ENCODE results near the gene OTUD5.
"Not testable (repeated sequence)": the region's sequence is repeated elsewhere in the genome, so short reads cannot be mapped to it uniquely, and the experiment has no call there.

Gene OTUD5

GRCh38 chrX:48905090-48905790 is 52.2 kb downstream of the OTUD5 start:
- FAIRE-seq = no peak

- FAIRE-seq = no peak
These were observed 52.8 kb downstream of the OTUD5 start for GRCh38 chrX:48904626-48905025.

GRCh38 chrX:48904180-48904579 is 53.2 kb downstream of the OTUD5 start:
- no peak for FAIRE-seq

GRCh38 chrX:48903290-48903689 is 54.1 kb downstream of the OTUD5 start:
- no peak for FAIRE-seq

- FAIRE-seq = no peak
These were observed 54.6 kb downstream of the OTUD5 start for GRCh38 chrX:48902776-48903175.

- no peak for FAIRE-seq
These were observed 55.3 kb downstream of the OTUD5 start for GRCh38 chrX:48902135-48902534.

- FAIRE-seq = no peak
These were observed 56.3 kb downstream of the OTUD5 start for GRCh38 chrX:48901069-48901468.

- FAIRE-seq = no peak
These were observed 58.4 kb downstream of the OTUD5 start for GRCh38 chrX:48899078-48899410.

GRCh38 chrX:48897625-48898306 is 59.6 kb downstream of the OTUD5 start, which contains the start of the genes PQBP1 and TIMM17B:
TSS of gene PQBP1 (plus strand) at chrX:48897930. CDS start at chrX:48898510, 580 bp downstream.
TSS of gene TIMM17B (minus strand) at chrX:48897768. CDS start at chrX:48897749, 19 bp downstream.
- FAIRE-seq = peak; percentile 88

GRCh38 chrX:48897157-48897624 is 60.2 kb downstream of the OTUD5 start:
- FAIRE-seq = no peak

- no peak for FAIRE-seq
These were observed 60.8 kb downstream of the OTUD5 start for GRCh38 chrX:48896611-48897011.

GRCh38 chrX:48894891-48895290 is 62.5 kb downstream of the OTUD5 start:
- FAIRE-seq = no peak

GRCh38 chrX:48893556-48894348 is 63.7 kb downstream of the OTUD5 start:
- FAIRE-seq = no peak

- no peak for FAIRE-seq
These were observed 64.5 kb downstream of the OTUD5 start for GRCh38 chrX:48892896-48893295.

GRCh38 chrX:48891402-48892288 is 65.8 kb downstream of the OTUD5 start:
- no peak for FAIRE-seq

GRCh38 chrX:48890934-48891401 is 66.4 kb downstream of the OTUD5 start:
- FAIRE-seq = no peak

GRCh38 chrX:48890296-48890925 is 67.0 kb downstream of the OTUD5 start:
- FAIRE-seq = no peak

GRCh38 chrX:48886586-48886985 is 70.8 kb downstream of the OTUD5 start:
- not testable (repeated sequence) for FAIRE-seq

- no peak for FAIRE-seq
These were observed 73.7 kb downstream of the OTUD5 start for GRCh38 chrX:48883729-48884128.

GRCh38 chrX:48876944-48877343 is 80.5 kb downstream of the OTUD5 start:
- not testable (repeated sequence) for FAIRE-seq
